Measurements from ENCODE around the gene WDR83. TPM values are rescaled to one million over a fixed set of nuclear protein-coding genes. Genes with fewer than 3 reads are reported as not detected.
A peak's percentile ranks its signal among the peaks of the same experiment; 100 is the strongest.
"Not testable (repeated sequence)": the region's sequence is repeated elsewhere in the genome, so short reads cannot be mapped to it uniquely, and the experiment has no call there.

WDR83 gene, protein sequence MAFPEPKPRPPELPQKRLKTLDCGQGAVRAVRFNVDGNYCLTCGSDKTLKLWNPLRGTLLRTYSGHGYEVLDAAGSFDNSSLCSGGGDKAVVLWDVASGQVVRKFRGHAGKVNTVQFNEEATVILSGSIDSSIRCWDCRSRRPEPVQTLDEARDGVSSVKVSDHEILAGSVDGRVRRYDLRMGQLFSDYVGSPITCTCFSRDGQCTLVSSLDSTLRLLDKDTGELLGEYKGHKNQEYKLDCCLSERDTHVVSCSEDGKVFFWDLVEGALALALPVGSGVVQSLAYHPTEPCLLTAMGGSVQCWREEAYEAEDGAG
- 9.8 and 14.6 TPM in 2 replicates for total RNA-seq (ENCODE audit: low replicate concordance)
- long read RNA-seq, transcript WDR83-201 (11 exons, 1,457 nt) = major isoform, 5 of 23 reads
- long read RNA-seq, partial matches to known transcripts = 15 of 23 reads
- long read RNA-seq, other reads (novel, unspliced or antisense) = 3 of 23 reads

- DNase-seq (ENCODE audit: extremely low spot score, unreplicated experiment) = peak; percentile 81
- peaks cover 3% of the 10 kb centered on the region for H3K36me3 Mint-ChIP-seq
- no peak for TF ChIP-seq CTCF (conservative IDR thresholded peaks at IDR 0.05)
- peak within 1 kb of the TSS; percentile 99 for H3K4me3 Mint-ChIP-seq
- H3K9me3 Mint-ChIP-seq = no peaks in the 10 kb centered on the region
- peak within 1 kb of the TSS; percentile 79 for H3K27ac Mint-ChIP-seq
- no peaks in the 10 kb centered on the region for H3K27me3 Mint-ChIP-seq
- H3K4me1 Mint-ChIP-seq (ENCODE audit: unreplicated experiment) = peaks cover 13% of the 10 kb centered on the region
Measured at GRCh38 chr19:12666265-12667048, at the start of gene WDR83, which contains the start of gene MAN2B1. WDR83 (plus strand) TSS chr19:12666807; CDS start chr19:12669791, 2,984 bp downstream. MAN2B1 (minus strand) TSS chr19:12666742; CDS start chr19:12666701, 41 bp downstream.

GRCh38 chr19:12617646-12618045, 49.0 kb upstream of the WDR83 start:
- no peak for DNase-seq (ENCODE audit: extremely low spot score, unreplicated experiment)
- no peaks in the 10 kb centered on the region for H3K9me3 Mint-ChIP-seq
- no peak overlapping the region for H3K27ac Mint-ChIP-seq
- H3K4me1 Mint-ChIP-seq (ENCODE audit: unreplicated experiment) = peaks cover 8% of the 10 kb centered on the region
- H3K27me3 Mint-ChIP-seq = no peaks in the 10 kb centered on the region
- H3K4me3 Mint-ChIP-seq = no peak overlapping the region
- peaks cover 26% of the 10 kb centered on the region for H3K36me3 Mint-ChIP-seq
- no peak for TF ChIP-seq CTCF (conservative IDR thresholded peaks at IDR 0.05)

GRCh38 chr19:12621253-12622024, 45.2 kb upstream of the WDR83 start:
- not testable (repeated sequence) for H3K4me1 Mint-ChIP-seq (ENCODE audit: unreplicated experiment); H3K9me3 Mint-ChIP-seq; H3K27me3 Mint-ChIP-seq; H3K27ac Mint-ChIP-seq; DNase-seq (ENCODE audit: extremely low spot score, unreplicated experiment)
- Mint-ChIP-seq H3K4me3 (peak overlapping the region; percentile 57), H3K36me3 (peaks cover 24% of the 10 kb centered on the region)

- DNase-seq (ENCODE audit: extremely low spot score, unreplicated experiment) = no peak
- Mint-ChIP-seq H3K4me3 (no peak overlapping the region), H3K36me3 (peaks cover 37% of the 10 kb centered on the region), H3K4me1 (ENCODE audit: unreplicated experiment) (no peaks in the 10 kb centered on the region), H3K27ac (no peak overlapping the region), H3K9me3 (peaks cover 8% of the 10 kb centered on the region), H3K27me3 (no peaks in the 10 kb centered on the region)
- no peak for TF ChIP-seq CTCF (conservative IDR thresholded peaks at IDR 0.05)
Measured at GRCh38 chr19:12623361-12624031, 43.1 kb upstream of the WDR83 start.

DNA sequence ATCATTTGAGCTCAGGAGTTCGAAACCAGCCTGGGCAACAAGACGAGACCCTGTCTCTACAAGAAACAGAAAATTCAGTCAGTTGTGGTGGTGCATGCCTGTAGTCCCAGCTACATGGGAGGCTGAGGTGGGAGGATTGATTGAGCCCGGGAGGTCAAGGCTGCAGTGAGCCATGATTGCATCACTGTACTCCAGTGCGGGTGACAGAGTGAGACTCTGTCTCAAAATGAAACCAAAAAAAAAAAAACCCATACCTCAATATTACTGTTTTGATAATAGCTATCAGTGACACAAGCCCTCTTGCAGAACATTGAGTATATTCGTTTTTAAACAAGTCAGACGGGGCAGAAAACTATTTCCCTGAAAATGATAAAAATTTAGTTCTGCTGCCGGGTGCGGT, 39.6 kb upstream of the WDR83 start:
- peaks cover 16% of the 10 kb centered on the region for H3K9me3 Mint-ChIP-seq
- H3K4me3 Mint-ChIP-seq = no peak overlapping the region
- H3K4me1 Mint-ChIP-seq (ENCODE audit: unreplicated experiment) = no peaks in the 10 kb centered on the region
- peaks cover 43% of the 10 kb centered on the region for H3K36me3 Mint-ChIP-seq
- H3K27ac Mint-ChIP-seq = no peak overlapping the region
- DNase-seq (ENCODE audit: extremely low spot score, unreplicated experiment) = no peak
- H3K27me3 Mint-ChIP-seq = no peaks in the 10 kb centered on the region
- TF ChIP-seq CTCF (conservative IDR thresholded peaks at IDR 0.05) = no peak
